HG03064 (cell line): ENCODE measurements around the gene RPS15A.
"Not testable (repeated sequence)": the region's sequence is repeated elsewhere in the genome, so short reads cannot be mapped to it uniquely, and the experiment has no call there.

Experiments
- ATAC-seq: cut with Tn5 transposase; IDR thresholded peaks from one replicate; pipeline ENCODE4 v1.9.1; 2021; ENCODE audit warnings: low read depth; ENCODE audit not compliant: unreplicated experiment

The RPS15A gene

GRCh38 chr16:18799500-18799899, 9.4 kb upstream of the RPS15A start:
- no peak for ATAC-seq

DNA sequence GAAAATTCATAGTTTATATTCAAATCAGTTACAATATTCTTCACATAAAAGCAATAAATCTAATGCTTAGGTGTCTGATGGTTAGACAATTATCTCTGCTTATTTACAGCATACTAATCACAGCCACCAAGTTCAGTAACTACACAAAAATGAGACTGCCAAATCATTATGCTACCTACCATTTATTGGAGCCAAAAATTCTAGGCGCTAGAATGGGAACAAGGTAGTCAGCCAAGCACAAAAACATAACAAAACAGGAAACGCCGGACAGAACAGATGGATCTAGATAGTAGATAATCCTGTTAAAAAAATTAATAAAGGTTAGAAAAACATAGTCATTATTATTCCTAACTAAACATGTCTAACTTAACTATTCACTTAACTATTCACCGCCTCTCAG, 7.6 kb upstream of the RPS15A start:
- ATAC-seq = no peak

DNA sequence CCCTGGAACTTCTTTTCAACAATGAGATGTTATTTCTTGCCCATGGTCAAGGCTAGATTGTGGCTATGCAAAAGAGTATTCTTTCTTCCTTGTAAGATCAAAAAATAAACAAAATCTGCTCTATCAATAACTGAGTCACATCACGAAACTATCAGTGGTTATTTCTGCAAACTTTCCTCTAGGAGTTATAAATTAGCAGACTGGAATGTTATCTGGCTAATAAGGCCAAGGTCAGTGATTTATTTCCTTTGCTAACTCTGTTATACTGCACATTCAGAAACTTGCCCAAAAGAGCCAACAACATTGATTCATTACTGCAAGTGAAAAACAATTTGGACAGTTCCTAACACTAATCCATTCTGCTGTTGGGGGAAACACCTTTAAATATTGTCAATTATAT, 6.2 kb upstream of the RPS15A start:
- no peak for ATAC-seq

GRCh38 chr16:18792836-18793433, 2.8 kb upstream of the RPS15A start:
- ATAC-seq = no peak

GRCh38 chr16:18789515-18789849, 652 bp downstream of the RPS15A start:
- no peak for ATAC-seq

DNA sequence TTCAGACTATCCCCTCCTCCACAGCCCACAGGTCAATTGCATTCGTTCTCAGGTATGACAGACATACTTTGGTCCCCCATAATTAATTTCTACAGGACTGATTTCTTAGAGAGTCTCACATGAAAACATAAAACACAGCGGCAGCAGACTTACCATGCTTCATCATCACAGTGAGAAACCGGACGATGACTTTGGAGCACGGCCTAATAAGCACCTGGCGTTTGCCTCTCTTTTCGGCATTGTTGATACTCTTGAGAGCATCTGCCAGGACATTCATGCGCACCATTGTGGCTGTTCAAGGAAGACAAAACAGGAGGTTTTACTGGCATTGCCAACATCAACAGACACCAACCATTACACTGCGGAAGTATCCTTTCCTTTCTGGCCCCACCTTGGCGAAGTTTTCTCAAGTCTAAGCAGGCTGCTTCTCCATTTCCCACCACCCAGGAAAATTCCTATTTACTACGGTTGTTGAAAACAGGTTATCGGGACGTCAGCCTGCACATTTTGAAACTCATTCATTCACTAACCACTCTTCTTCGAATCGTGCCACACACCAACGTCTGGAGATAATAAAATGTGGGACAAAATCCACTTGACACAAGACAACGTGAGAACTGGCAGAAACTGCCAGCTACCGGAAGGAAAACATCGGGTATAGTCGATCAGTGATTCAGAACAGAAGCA, 1.2 kb downstream of the RPS15A start:
- ATAC-seq = no peak

GRCh38 chr16:18784917-18785623, 5.1 kb downstream of the RPS15A start:
- no peak for ATAC-seq

DNA sequence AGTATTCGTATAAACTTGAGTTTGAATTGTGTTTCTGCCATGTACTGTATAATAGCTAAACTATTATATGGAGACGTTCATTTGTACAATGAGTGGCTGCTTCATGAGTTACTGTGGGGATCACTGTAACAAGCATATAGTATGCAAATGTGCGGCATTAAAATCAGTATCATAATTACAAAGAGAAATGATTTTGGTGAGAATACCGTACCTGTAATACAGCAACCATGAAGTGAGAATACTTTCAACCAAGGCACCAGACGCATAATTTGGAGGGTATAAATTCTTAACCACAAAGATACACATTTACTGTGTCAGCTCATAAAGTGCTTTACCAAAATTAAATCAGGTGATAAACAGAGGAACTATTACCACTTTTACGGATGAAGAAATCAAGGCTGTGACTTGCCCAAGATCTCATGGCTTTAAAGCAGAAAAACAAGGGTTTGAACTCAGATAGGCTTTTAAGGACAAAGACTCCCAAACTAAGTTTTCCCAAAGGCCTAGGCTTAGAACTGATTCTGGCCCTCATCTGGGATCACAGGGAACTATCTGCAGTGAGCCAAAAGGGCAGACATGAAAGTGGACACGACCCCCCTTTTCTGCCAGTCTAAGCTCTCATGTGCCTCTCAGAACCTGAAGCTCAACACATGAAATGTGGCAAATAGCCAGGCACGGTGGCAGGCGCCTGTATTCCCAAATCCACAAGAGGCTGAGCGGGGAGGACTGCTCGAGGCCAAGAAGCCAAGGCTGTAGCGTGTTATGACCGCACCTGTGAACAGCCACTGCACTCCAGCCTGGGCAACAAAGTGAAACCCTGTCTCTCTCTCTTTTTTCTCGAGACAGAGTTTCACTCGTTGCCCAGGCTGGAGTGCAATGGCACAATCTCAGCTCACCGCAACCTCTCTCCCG, 6.4 kb downstream of the RPS15A start:
- ATAC-seq = no peak

DNA sequence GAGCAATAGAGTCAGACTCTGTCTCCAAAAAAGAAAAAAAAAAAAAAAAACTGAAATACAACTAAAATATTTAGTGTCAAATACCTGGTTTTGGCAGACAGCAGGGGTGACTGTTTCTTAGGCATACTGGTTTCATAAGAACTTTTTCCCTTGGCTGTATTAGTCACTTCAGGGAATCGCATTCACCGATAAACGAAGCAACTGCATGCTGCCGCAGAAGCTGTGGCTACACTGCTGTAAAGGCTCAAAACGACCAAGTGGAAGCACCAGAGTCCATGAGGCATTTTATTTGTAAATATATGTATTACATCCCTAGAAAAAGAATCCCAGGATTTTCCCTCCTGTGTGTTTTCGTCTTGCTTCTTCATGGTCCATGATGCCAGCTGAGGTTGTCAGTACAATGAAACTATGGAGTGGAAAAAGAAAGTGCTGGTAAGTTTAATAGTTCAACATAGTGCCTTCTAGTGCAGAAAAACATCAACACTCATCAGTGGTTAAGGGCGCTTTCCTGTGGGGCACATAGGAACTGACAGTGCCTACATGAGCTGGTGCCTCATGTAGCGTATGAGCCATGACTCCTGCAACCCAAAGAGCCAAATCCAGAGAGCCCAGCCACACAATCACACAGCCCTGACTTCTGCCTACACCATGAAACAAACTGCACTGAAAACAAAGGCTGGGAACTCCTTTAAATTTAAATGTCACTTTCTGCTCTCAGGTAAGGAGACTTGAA, 7.3 kb downstream of the RPS15A start:
- no peak for ATAC-seq

- ATAC-seq = not testable (repeated sequence)
Observed at GRCh38 chr16:18781232-18781631, 8.9 kb downstream of the RPS15A start.

DNA sequence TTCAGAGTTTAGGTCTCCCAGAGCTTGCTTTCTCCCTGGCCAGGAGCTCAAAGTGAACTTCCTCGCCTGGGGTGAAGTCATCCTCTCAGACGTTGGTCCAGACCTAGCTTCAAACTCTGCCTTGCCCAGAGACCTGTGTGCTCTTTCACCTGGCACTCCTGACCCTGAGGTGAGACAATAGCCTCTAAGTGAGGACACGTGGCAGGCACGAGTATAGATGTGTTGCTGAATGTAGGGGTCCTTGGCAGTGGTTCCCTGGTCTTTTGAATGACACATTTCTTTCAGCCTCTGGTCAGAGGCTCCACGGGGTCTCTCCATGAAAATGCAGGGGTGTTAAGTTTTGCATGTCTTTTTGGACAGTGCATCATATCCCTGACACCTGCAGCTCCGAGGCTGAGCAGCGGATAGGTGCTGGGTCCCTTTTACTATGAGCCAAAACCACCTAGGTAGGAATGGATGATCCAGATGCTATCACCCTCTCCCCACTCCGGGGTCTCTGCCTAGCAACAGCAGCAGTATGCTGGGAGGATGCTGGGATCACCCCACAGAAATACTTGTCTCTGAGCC, 9.6 kb downstream of the RPS15A start:
- ATAC-seq = not testable (repeated sequence)

GRCh38 chr16:18777664-18778063, 12.5 kb downstream of the RPS15A start:
- ATAC-seq = not testable (repeated sequence)

GRCh38 chr16:18776334-18776733, 13.8 kb downstream of the RPS15A start:
- not testable (repeated sequence) for ATAC-seq

- ATAC-seq = not testable (repeated sequence)
Observed at GRCh38 chr16:18774651-18775050, 15.5 kb downstream of the RPS15A start.

DNA sequence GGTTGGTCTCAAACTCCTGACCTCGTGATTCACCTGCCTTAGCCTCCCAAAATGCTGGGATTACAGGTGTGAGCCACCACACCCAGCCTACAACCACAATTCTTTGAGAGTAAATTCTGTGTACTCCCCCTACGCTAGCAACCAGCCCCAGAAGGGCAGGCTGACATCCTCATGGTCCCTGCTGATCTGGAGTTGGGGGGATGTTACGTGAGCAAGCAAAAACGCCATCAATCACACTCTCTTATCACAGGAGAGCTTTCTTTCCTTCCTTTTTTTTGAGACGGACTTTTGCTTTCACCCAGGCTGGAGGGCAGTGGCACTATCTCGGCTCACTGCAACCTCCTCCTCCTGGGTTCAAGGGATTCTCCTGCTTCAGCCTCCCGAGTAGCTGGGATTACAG, 18.0 kb downstream of the RPS15A start:
- not testable (repeated sequence) for ATAC-seq

GRCh38 chr16:18770336-18770962, 19.7 kb downstream of the RPS15A start:
- ATAC-seq = not testable (repeated sequence)

DNA sequence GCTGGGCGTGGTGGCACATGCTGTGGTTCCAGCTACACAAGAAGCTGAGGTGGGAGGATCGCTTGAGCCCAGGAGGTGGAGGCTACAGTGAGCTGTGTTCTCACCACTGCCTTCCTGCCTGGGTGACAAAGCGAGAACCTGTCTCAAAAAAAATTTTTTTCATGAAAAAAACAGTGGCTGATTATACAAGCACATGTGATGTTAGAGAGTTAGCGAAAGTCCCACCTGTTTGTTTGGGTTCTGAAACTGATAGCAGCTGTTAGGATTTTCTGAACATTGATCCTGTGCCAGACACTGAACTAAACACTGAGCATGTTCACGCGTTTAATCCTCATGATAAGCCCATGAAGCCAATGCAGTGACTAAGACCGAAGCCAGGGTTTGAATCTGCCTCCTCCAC, 22.9 kb downstream of the RPS15A start:
- not testable (repeated sequence) for ATAC-seq

GRCh38 chr16:18762713-18763112, 27.4 kb downstream of the RPS15A start:
- not testable (repeated sequence) for ATAC-seq
